Glutamatergic neuron (in vitro differentiated cells): ENCODE results near the gene MSI1. TPM values are rescaled to one million over a fixed set of nuclear protein-coding genes. Genes with fewer than 3 reads are reported as not detected.
"Not testable (repeated sequence)": the region's sequence is repeated elsewhere in the genome, so short reads cannot be mapped to it uniquely, and the experiment has no call there.

Experiments
- DNase-seq: peaks from one replicate; pipeline ENCODE4 v3.0.0; 2022
- H3K27ac Mint-ChIP-seq: one replicate; pipeline ENCODE4 v1.8.0; 2020; ENCODE audit warnings: mild to moderate bottlenecking, mixed read lengths, inconsistent platforms; ENCODE audit not compliant: unreplicated experiment
- H3K27me3 Mint-ChIP-seq: one replicate; pipeline ENCODE4 v1.8.0; 2020; ENCODE audit warnings: mild to moderate bottlenecking, moderate library complexity, mixed read lengths, inconsistent platforms; ENCODE audit not compliant: unreplicated experiment
- H3K36me3 Mint-ChIP-seq: one replicate; pipeline ENCODE4 v1.8.0; 2020; ENCODE audit warnings: mild to moderate bottlenecking, mixed read lengths, inconsistent platforms; ENCODE audit not compliant: unreplicated experiment
- H3K4me1 Mint-ChIP-seq: one replicate; pipeline ENCODE4 v1.8.0; 2020; ENCODE audit warnings: mild to moderate bottlenecking, low read depth, mixed read lengths, inconsistent platforms; ENCODE audit not compliant: unreplicated experiment
- H3K4me3 Mint-ChIP-seq: one replicate; pipeline ENCODE4 v1.8.0; 2020; ENCODE audit warnings: mild to moderate bottlenecking, mixed read lengths, inconsistent platforms; ENCODE audit not compliant: unreplicated experiment
- H3K9me3 Mint-ChIP-seq: one replicate; pipeline ENCODE4 v1.8.0; 2020; ENCODE audit warnings: mild to moderate bottlenecking, moderate library complexity, mixed read lengths, inconsistent platforms; ENCODE audit not compliant: unreplicated experiment
- CTCF ChIP-seq: fragments of 200-600 bp; sonication (generic); IDR thresholded peaks from one replicate; pipeline ENCODE4 v1.5.0; 2021; ENCODE audit not compliant: partially characterized antibody, unreplicated experiment
- total RNA-seq: library from RNA; stranded (reverse); fragmentation: NEBNext Ultra II Directional; extraction: Animal tissue kit (Norgen Biotek cat#: 25700); gene quantifications from one replicate; pipeline ENCODE4 v1.2.1, GENCODE V29; 2021; ENCODE audit not compliant: unreplicated experiment

The MSI1 gene
- total RNA-seq, 1 donor from 2014 or later, result 229 TPM

- H3K4me3 Mint-ChIP-seq, result no peak overlapping the region
- peaks cover 6% of the 10 kb centered on the region for H3K9me3 Mint-ChIP-seq
- no peaks in the 10 kb centered on the region for H3K4me1 Mint-ChIP-seq
- no peaks in the 10 kb centered on the region for H3K27me3 Mint-ChIP-seq
- no peak for DNase-seq
- no peak for TF ChIP-seq CTCF
- peaks cover 6% of the 10 kb centered on the region for H3K36me3 Mint-ChIP-seq
- no peak overlapping the region for H3K27ac Mint-ChIP-seq
These were observed 25.9 kb downstream of the MSI1 start for GRCh38 chr12:120343039-120343537.

- no peaks in the 10 kb centered on the region for H3K27me3 Mint-ChIP-seq
- peaks cover 13% of the 10 kb centered on the region for H3K36me3 Mint-ChIP-seq
- peaks cover 11% of the 10 kb centered on the region for H3K9me3 Mint-ChIP-seq
- no peak overlapping the region for H3K4me3 Mint-ChIP-seq
- no peak for DNase-seq
- TF ChIP-seq CTCF, result no peak
- H3K27ac Mint-ChIP-seq, result no peak overlapping the region
- H3K4me1 Mint-ChIP-seq, result no peaks in the 10 kb centered on the region
These were observed 26.6 kb downstream of the MSI1 start for GRCh38 chr12:120342175-120343038.

- DNase-seq, result no peak
- Mint-ChIP-seq H3K36me3 (peaks cover 25% of the 10 kb centered on the region), H3K27ac (peak overlapping the region; percentile 33), H3K9me3 (peaks cover 16% of the 10 kb centered on the region), H3K27me3 (peaks cover 2% of the 10 kb centered on the region), H3K4me3 (peak overlapping the region; percentile 25), H3K4me1 (no peaks in the 10 kb centered on the region)
- no peak for TF ChIP-seq CTCF
These were observed 29.7 kb downstream of the MSI1 start for GRCh38 chr12:120339256-120339655.

- Mint-ChIP-seq H3K4me3 (no peak overlapping the region), H3K36me3 (peaks cover 25% of the 10 kb centered on the region), H3K27ac (no peak overlapping the region), H3K9me3 (peaks cover 16% of the 10 kb centered on the region), H3K27me3 (peaks cover 2% of the 10 kb centered on the region), H3K4me1 (no peaks in the 10 kb centered on the region)
- TF ChIP-seq CTCF, result no peak
- no peak for DNase-seq
These were observed 31.2 kb downstream of the MSI1 start for GRCh38 chr12:120337730-120338129.

- not testable (repeated sequence) for H3K27me3 Mint-ChIP-seq, H3K4me3 Mint-ChIP-seq, DNase-seq, H3K27ac Mint-ChIP-seq, H3K4me1 Mint-ChIP-seq
- H3K36me3 Mint-ChIP-seq, result peaks cover 25% of the 10 kb centered on the region
- H3K9me3 Mint-ChIP-seq, result peaks cover 14% of the 10 kb centered on the region
These were observed 32.6 kb downstream of the MSI1 start for GRCh38 chr12:120336392-120336791.
